Measurements from ENCODE around the gene ATP6V1C2.

- TF ChIP-seq POLR2A (IDR thresholded peaks at IDR 0.05) (peak; percentile 58 to 64), CTCF (IDR thresholded peaks at IDR 0.05) (peak in 4 of 6 experiments; percentile 9 to 60 (median 50))
Measured at GRCh38 chr2:10812362-10813162, 91.1 kb downstream of the ATP6V1C2 start, which contains the start of gene PDIA6.
